NCI-H2227 (cell line): ENCODE measurements around the gene ST14.

ENCODE experiments used
- DNase-seq: peaks from one replicate; lab custom pipeline; 2025; ENCODE audit not compliant: unreplicated experiment; lab: John Stamatoyannopoulos, UW

Gene ST14

GRCh38 chr11:130159657-130160497 lies at the start of gene ST14:
Gene ST14, plus strand, starts transcription at chr11:130159782. Its CDS starts 198 bp downstream, at chr11:130159980.
- DNase-seq, result no peak

GRCh38 chr11:130110339-130111108 lies 49.1 kb upstream of the ST14 start:
- DNase-seq, result no peak

GRCh38 chr11:130112071-130112830 lies 47.3 kb upstream of the ST14 start:
- DNase-seq, result no peak

- no peak for DNase-seq
These were observed 45.3 kb upstream of the ST14 start for GRCh38 chr11:130114281-130114680.

GRCh38 chr11:130114726-130115125 lies 44.9 kb upstream of the ST14 start:
- no peak for DNase-seq

GRCh38 chr11:130115218-130115617 lies 44.4 kb upstream of the ST14 start:
- no peak for DNase-seq

GRCh38 chr11:130118165-130118564 lies 41.4 kb upstream of the ST14 start:
- no peak for DNase-seq

GRCh38 chr11:130118636-130119387 lies 40.8 kb upstream of the ST14 start:
- DNase-seq, result no peak

GRCh38 chr11:130120045-130120444 lies 39.5 kb upstream of the ST14 start:
- DNase-seq, result no peak

GRCh38 chr11:130121445-130121978 lies 38.1 kb upstream of the ST14 start:
- DNase-seq, result no peak

GRCh38 chr11:130122141-130122575 lies 37.4 kb upstream of the ST14 start:
- no peak for DNase-seq

GRCh38 chr11:130123414-130124040 lies 36.1 kb upstream of the ST14 start:
- DNase-seq, result no peak

GRCh38 chr11:130124096-130124495 lies 35.5 kb upstream of the ST14 start:
- DNase-seq, result no peak

- no peak for DNase-seq
These were observed 33.9 kb upstream of the ST14 start for GRCh38 chr11:130125638-130126037.

GRCh38 chr11:130126516-130126915 lies 33.1 kb upstream of the ST14 start:
- no peak for DNase-seq

- DNase-seq, result no peak
These were observed 32.1 kb upstream of the ST14 start for GRCh38 chr11:130127509-130127908.

GRCh38 chr11:130128626-130129025 lies 31.0 kb upstream of the ST14 start:
- no peak for DNase-seq

- DNase-seq, result no peak
These were observed 29.7 kb upstream of the ST14 start for GRCh38 chr11:130129922-130130321.

- DNase-seq, result peak; percentile 74
These were observed 27.4 kb upstream of the ST14 start for GRCh38 chr11:130131961-130132850.
